ENCODE results near the gene DIO3. TPM values are rescaled to one million over a fixed set of nuclear protein-coding genes. Genes with fewer than 3 reads are reported as not detected.

DIO3 gene
- total RNA-seq, 1 experiment from 2014 or later: not detected

- Histone ChIP-seq H2BK120ac (ENCODE audit: low read depth, low read length, poor library complexity, severe bottlenecking) (no peak overlapping the region), H3K23me2 (ENCODE audit: insufficient read length, low read depth, low read length, poor library complexity, severe bottlenecking) (no peaks in the 10 kb centered on the region), H4K20me1 (ENCODE audit: control insufficient read depth, insufficient read depth, insufficient read length) (peaks cover 3% of the 10 kb centered on the region), H4K8ac (replicated peaks; ENCODE audit: insufficient read length, low read depth, low read length) (no peak overlapping the region), H2BK12ac (ENCODE audit: insufficient read length, low read depth, low read length) (no peak overlapping the region), H4K5ac (ENCODE audit: insufficient read length, low read depth, low read length) (no peak overlapping the region), H3K4me1 (ENCODE audit: insufficient read depth, low read length) (no peaks in the 10 kb centered on the region), H2AFZ (ENCODE audit: low read length) (no peak overlapping the region), H3K79me1 (ENCODE audit: insufficient read depth, low read depth, low read length, poor library complexity, severe bottlenecking) (no peaks in the 10 kb centered on the region), H3K4me2 (ENCODE audit: insufficient read depth, insufficient read length, low read length) (no peak overlapping the region), H3K14ac (ENCODE audit: insufficient read depth, low read length) (no peak overlapping the region), H3K18ac (ENCODE audit: insufficient read length, low read depth, low read length) (no peak overlapping the region), H3K23ac (ENCODE audit: insufficient read length, low read depth, low read length) (no peak overlapping the region), H3K27ac (ENCODE audit: insufficient read length, low read depth, low read length) (no peak overlapping the region), H3K9ac (ENCODE audit: extremely low read depth, insufficient read length, low read length) (no peak overlapping the region), H3K27me3 (ENCODE audit: insufficient read depth, low read length) (no peaks in the 10 kb centered on the region; the same call in 1 of the 2 replicates), H4K91ac (ENCODE audit: insufficient read length, low read depth, low read length) (no peak overlapping the region), H3K79me2 (ENCODE audit: insufficient read depth, low read length) (no peaks in the 10 kb centered on the region), H3K4ac (ENCODE audit: low read depth, low read length) (no peak overlapping the region), H2BK20ac (ENCODE audit: low read depth, low read length, poor library complexity, severe bottlenecking) (no peak overlapping the region), H3T11ph (ENCODE audit: low read length) (no peak overlapping the region), H3K56ac (ENCODE audit: insufficient read length, low read depth, low read length) (no peak overlapping the region), H2BK5ac (ENCODE audit: insufficient read length, low read length) (no peak overlapping the region), H2BK15ac (ENCODE audit: low read depth, low read length) (no peak overlapping the region), H2AK5ac (ENCODE audit: insufficient read length, low read length) (no peak overlapping the region), H3K9me3 (ENCODE audit: control insufficient read depth, low read depth, low read length) (no peaks in the 10 kb centered on the region)
- WGBS (ENCODE audit: extremely low coverage, insufficient read length, low lambda C conversion rate): no CpG with 5 or more reads among the region's 7 CpGs
- Mint-ChIP-seq H3K4me3 (no peak overlapping the region), H3K36me3 (ENCODE audit: insufficient read depth in 1 of 3, low read depth in 3 of 3) (no peaks in the 10 kb centered on the region; a peak in 1 of 7 replicates), H3K9me3 (peaks cover 0 to 2% of the 10 kb centered on the region in 2 experiments; a peak in 2 of 5 replicates), H3K4me1 (0 out of 4 replicates have a peak, but pooled peaks cover 0 to 4% of the 10 kb centered on the region in 2 experiments), H3K27me3 (ENCODE audit: low read depth) (peaks cover 31% of the 10 kb centered on the region), H3K27ac (no peak overlapping the region)
- TF ChIP-seq CTCF (conservative IDR thresholded peaks at IDR 0.05): no peak
- DNase-seq: no peak
Observed at GRCh38 chr14:101583715-101584054, 22.4 kb downstream of the DIO3 start.

Measured in H9 (cell line).